Measurements from ENCODE around the gene BRAT1. TPM values are rescaled to one million over a fixed set of nuclear protein-coding genes. Genes with fewer than 3 reads are reported as not detected.

Gene BRAT1
- total RNA-seq, 1 experiment from 2014 or later, result 53.9 TPM

DNA sequence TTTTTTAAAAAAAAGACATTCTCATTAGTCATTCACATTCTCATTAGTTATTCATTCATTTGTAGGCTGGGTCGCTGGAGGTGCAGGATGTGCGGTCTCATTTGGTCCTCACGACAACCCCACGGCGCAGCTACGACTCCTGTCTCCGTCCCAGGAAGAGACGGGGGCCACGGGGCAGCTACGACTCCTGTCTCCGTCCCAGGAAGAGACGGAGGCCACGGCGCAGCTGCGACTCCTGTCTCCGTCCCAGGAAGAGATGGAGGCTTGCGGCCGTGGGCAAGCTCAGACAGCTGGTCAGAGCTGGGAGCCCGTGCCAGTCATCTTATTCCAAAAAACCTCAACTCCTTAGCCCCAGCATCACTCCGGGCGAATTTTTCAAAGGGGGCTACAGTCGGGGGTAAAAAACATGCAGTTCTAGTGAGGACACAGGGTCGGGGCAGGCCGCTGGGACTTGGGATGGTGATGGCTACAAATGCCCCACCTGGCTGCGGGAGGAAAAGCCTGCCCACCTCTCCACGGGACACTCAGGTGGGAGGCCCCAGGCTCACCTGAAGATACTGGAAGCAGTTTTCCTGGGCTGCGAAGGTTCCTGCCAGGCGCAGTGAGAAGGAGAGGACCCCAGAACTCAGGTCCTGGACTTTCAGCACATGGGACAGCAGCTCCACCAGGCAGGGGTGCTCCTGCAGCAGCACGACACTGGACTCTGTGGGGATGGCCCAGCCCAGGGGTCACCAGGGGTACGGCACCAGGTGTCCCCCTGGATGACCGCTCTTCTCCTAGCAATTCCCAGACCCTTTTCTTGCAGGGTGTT lies 8.3 kb downstream of the BRAT1 start:
- Histone ChIP-seq H3K4me1 (replicated peaks; ENCODE audit: insufficient read depth) (no peaks in the 10 kb centered on the region), H4K20me1 (ENCODE audit: insufficient read depth) (peaks cover 13% of the 10 kb centered on the region; the same call in 1 of the 2 replicates), H3K9me2 (ENCODE audit: insufficient read depth) (no peaks in the 10 kb centered on the region), H2AFZ (no peak overlapping the region), H3K27me3 (ENCODE audit: insufficient read depth, low read depth) (no peaks in the 10 kb centered on the region), H3K27ac (no peak overlapping the region), H3K36me3 (ENCODE audit: low read depth) (peaks cover 20% of the 10 kb centered on the region), H3F3A (ENCODE audit: insufficient read depth, low read depth) (peaks cover 18% of the 10 kb centered on the region; the same call in 1 of the 2 replicates), H3K79me2 (ENCODE audit: low read depth) (no peaks in the 10 kb centered on the region), H3K9me3 (ENCODE audit: insufficient read depth, low read depth) (no peaks in the 10 kb centered on the region), H3K4me3 (no peak overlapping the region), H3K4me2 (no peak overlapping the region)
- ChIA-PET CTCF (no interaction called here), POLR2A (ENCODE audit: unreplicated experiment) (interaction anchor here (0.6 kb wide), 1 partner anchor 25 kb away, joined by 4 read pairs; no protein-coding TSS in a partner anchor)
- no peak for DNase-seq
- BruUV-seq (replicated peaks), result no TSS peak
- intact Hi-C loops (cut with micrococcal nuclease; ENCODE audit: unreplicated experiment), result loop anchor here (10.0 kb wide), 1 partner anchor 1702 kb away; no protein-coding TSS in a partner anchor
- TF ChIP-seq, protein P1, sequence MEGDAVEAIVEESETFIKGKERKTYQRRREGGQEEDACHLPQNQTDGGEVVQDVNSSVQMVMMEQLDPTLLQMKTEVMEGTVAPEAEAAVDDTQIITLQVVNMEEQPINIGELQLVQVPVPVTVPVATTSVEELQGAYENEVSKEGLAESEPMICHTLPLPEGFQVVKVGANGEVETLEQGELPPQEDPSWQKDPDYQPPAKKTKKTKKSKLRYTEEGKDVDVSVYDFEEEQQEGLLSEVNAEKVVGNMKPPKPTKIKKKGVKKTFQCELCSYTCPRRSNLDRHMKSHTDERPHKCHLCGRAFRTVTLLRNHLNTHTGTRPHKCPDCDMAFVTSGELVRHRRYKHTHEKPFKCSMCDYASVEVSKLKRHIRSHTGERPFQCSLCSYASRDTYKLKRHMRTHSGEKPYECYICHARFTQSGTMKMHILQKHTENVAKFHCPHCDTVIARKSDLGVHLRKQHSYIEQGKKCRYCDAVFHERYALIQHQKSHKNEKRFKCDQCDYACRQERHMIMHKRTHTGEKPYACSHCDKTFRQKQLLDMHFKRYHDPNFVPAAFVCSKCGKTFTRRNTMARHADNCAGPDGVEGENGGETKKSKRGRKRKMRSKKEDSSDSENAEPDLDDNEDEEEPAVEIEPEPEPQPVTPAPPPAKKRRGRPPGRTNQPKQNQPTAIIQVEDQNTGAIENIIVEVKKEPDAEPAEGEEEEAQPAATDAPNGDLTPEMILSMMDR (conservative IDR thresholded peaks at IDR 0.05), result no peak
- no peak for TF ChIP-seq EZH2 (IDR thresholded peaks at IDR 0.05; ENCODE audit: low read depth)

DNA sequence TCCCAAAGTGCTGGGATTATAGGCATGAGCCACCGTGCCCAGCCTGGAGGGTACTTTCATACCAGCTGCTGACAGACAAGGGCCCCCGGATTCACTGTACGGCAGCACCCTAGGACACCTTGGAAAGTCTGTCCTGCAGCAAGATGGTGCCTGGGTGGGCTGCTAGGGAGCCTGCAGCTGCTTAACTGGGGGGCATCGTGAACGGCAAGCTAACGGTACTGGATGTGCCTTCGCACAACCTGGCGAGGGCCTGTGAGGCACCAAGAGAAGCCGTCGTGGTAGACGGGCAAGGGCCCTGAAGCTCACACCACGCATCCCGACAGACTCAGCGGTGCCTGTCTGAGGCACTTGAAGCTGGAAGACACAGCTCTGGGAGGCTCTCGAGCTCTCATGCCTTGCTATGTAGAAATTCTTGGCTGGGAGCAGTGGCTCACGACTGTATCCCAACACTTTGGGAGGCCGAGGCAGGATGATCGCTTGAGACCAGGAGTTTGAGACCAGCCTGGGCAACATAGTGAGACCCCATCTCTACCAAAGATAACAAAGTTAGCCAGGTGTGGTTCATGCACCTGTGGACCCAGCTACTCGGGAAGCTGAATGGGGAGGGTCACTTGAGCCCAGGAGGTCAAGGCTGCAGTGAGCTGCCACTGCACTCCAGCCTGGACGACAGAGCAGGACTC lies 9.4 kb downstream of the BRAT1 start:
- Histone ChIP-seq H3F3A (ENCODE audit: insufficient read depth, low read depth) (peaks cover 13% of the 10 kb centered on the region; the same call in 1 of the 2 replicates), H3K36me3 (ENCODE audit: low read depth) (peaks cover 20% of the 10 kb centered on the region), H3K9me3 (ENCODE audit: insufficient read depth, low read depth) (no peaks in the 10 kb centered on the region), H3K27me3 (ENCODE audit: insufficient read depth, low read depth) (no peaks in the 10 kb centered on the region), H3K4me2 (no peak overlapping the region), H3K4me1 (replicated peaks; ENCODE audit: insufficient read depth) (no peaks in the 10 kb centered on the region), H3K9me2 (ENCODE audit: insufficient read depth) (no peaks in the 10 kb centered on the region), H4K20me1 (ENCODE audit: insufficient read depth) (peaks cover 13% of the 10 kb centered on the region; the same call in 1 of the 2 replicates), H3K4me3 (no peak overlapping the region), H3K27ac (no peak overlapping the region), H3K79me2 (ENCODE audit: low read depth) (no peaks in the 10 kb centered on the region), H2AFZ (no peak overlapping the region)
- CTCF ChIA-PET, result no interaction called here
- no TSS peak for BruUV-seq (replicated peaks)
- no peak for DNase-seq
- intact Hi-C loops (cut with micrococcal nuclease; ENCODE audit: unreplicated experiment), result loop anchor here (10.0 kb wide), 1 partner anchor 1701 kb away; no protein-coding TSS in a partner anchor
- TF ChIP-seq EZH2 (IDR thresholded peaks at IDR 0.05; ENCODE audit: low read depth), result no peak
- TF ChIP-seq, protein P1 (conservative IDR thresholded peaks at IDR 0.05), result no peak
- POLR2A ChIA-PET (ENCODE audit: unreplicated experiment), result no interaction called here

- intact Hi-C loops (cut with micrococcal nuclease; ENCODE audit: unreplicated experiment), result loop anchor here (10.0 kb wide), 1 partner anchor 1700 kb away; no protein-coding TSS in a partner anchor
- CTCF ChIA-PET, result no interaction called here
- no peaks in the 10 kb centered on the region for H3K27me3 ChIP-seq (ENCODE audit: insufficient read depth, low read depth)
- no peak for TF ChIP-seq EZH2 (IDR thresholded peaks at IDR 0.05; ENCODE audit: low read depth)
- TF ChIP-seq, protein P1 (conservative IDR thresholded peaks at IDR 0.05), result no peak
- no peak overlapping the region for H3K4me3 ChIP-seq
- no peak overlapping the region for H2AFZ ChIP-seq
- peaks cover under 1% of the 10 kb centered on the region; the same call in 1 of the 2 replicates for H4K20me1 ChIP-seq (ENCODE audit: insufficient read depth)
- peaks cover 3% of the 10 kb centered on the region; the same call in 1 of the 2 replicates for H3F3A ChIP-seq (ENCODE audit: insufficient read depth, low read depth)
- no peaks in the 10 kb centered on the region for H3K9me2 ChIP-seq (ENCODE audit: insufficient read depth)
- no peak overlapping the region for H3K27ac ChIP-seq
- H3K79me2 ChIP-seq (ENCODE audit: low read depth), result no peaks in the 10 kb centered on the region
- H3K4me1 ChIP-seq (replicated peaks; ENCODE audit: insufficient read depth), result no peaks in the 10 kb centered on the region
- POLR2A ChIA-PET (ENCODE audit: unreplicated experiment), result no interaction called here
- no peak for DNase-seq
- H3K4me2 ChIP-seq, result no peak overlapping the region
- H3K36me3 ChIP-seq (ENCODE audit: low read depth), result peaks cover 20% of the 10 kb centered on the region
- BruUV-seq (replicated peaks), result no TSS peak
- no peaks in the 10 kb centered on the region for H3K9me3 ChIP-seq (ENCODE audit: insufficient read depth, low read depth)
These were observed 10.7 kb downstream of the BRAT1 start for GRCh38 chr7:2544541-2545188.
